H9 (cell line): Measurements from ENCODE around the gene RELL1. TPM values are rescaled to one million over a fixed set of nuclear protein-coding genes. Genes with fewer than 3 reads are reported as not detected.

Source experiments
- DNase-seq: peaks from one replicate; pipeline ENCODE4 v3.0.0-alpha.2; 2017
- H2AFZ ChIP-seq: one replicate; pipeline ENCODE4 v1.6.1; 2013; ENCODE audit warnings: mild to moderate bottlenecking, low read length, control low read depth, moderate library complexity
- H2AK5ac ChIP-seq: 2 replicates; pipeline ENCODE4 v1.6.1; 2013; ENCODE audit warnings: low read length, control low read depth, mixed read lengths; ENCODE audit not compliant: insufficient read length
- H2BK120ac ChIP-seq: one replicate; pipeline ENCODE4 v1.6.1; 2013; ENCODE audit warnings: low read depth, mild to moderate bottlenecking, low read length, control low read depth, inconsistent platforms; ENCODE audit not compliant: poor library complexity, severe bottlenecking
- H2BK12ac ChIP-seq: 2 replicates; pipeline ENCODE4 v1.6.1; 2013; ENCODE audit warnings: low read length, control low read depth, mixed read lengths, low read depth; ENCODE audit not compliant: insufficient read length
- H2BK15ac ChIP-seq: 2 replicates; pipeline ENCODE4 v1.6.1; 2013; ENCODE audit warnings: low read depth, low read length, control low read depth
- H2BK20ac ChIP-seq: one replicate; pipeline ENCODE4 v1.6.1; 2013; ENCODE audit warnings: low read depth, mild to moderate bottlenecking, low read length, control low read depth, inconsistent platforms; ENCODE audit not compliant: poor library complexity, severe bottlenecking
- H2BK5ac ChIP-seq: 2 replicates; pipeline ENCODE4 v1.6.1; 2013; ENCODE audit warnings: low read length, control low read depth, mixed read lengths; ENCODE audit not compliant: insufficient read length
- H3K14ac ChIP-seq: 2 replicates; pipeline ENCODE4 v1.6.1; 2013; ENCODE audit warnings: low read length, control low read depth; ENCODE audit not compliant: insufficient read depth
- H3K18ac ChIP-seq: 2 replicates; pipeline ENCODE4 v1.6.1; 2013; ENCODE audit warnings: low read depth, mild to moderate bottlenecking, mixed read lengths, low read length, control low read depth; ENCODE audit not compliant: insufficient read length
- H3K23ac ChIP-seq: 2 replicates; pipeline ENCODE4 v1.6.1; 2013; ENCODE audit warnings: low read length, control low read depth, mixed read lengths, low read depth; ENCODE audit not compliant: insufficient read length
- H3K23me2 ChIP-seq: 2 replicates; pipeline ENCODE4 v1.6.1; 2013; ENCODE audit warnings: low read depth, mild to moderate bottlenecking, mixed read lengths, low read length, control low read depth; ENCODE audit not compliant: insufficient read length, poor library complexity, severe bottlenecking
- H3K27ac ChIP-seq: 2 replicates; pipeline ENCODE4 v1.5.1; 2013; ENCODE audit warnings: low read length, control low read depth, mixed read lengths, low read depth; ENCODE audit not compliant: insufficient read length
- H3K27me3 ChIP-seq: 2 replicates; pipeline ENCODE4 v1.6.1; 2013; ENCODE audit warnings: low read length, control low read depth, inconsistent platforms; ENCODE audit not compliant: insufficient read depth
- H3K4ac ChIP-seq: 2 replicates; pipeline ENCODE4 v1.6.1; 2013; ENCODE audit warnings: low read depth, mild to moderate bottlenecking, control low read depth, inconsistent platforms, low read length, moderate library complexity
- H3K4me1 ChIP-seq: 2 replicates; pipeline ENCODE4 v1.6.1; 2013; ENCODE audit warnings: low read length, control low read depth, inconsistent platforms; ENCODE audit not compliant: insufficient read depth
- H3K4me2 ChIP-seq: 2 replicates; pipeline ENCODE4 v1.6.1; 2013; ENCODE audit warnings: low read length, control low read depth, mixed read lengths; ENCODE audit not compliant: insufficient read length, insufficient read depth
- H3K56ac ChIP-seq: 2 replicates; pipeline ENCODE4 v1.6.1; 2013; ENCODE audit warnings: low read depth, mild to moderate bottlenecking, mixed read lengths, low read length, control low read depth; ENCODE audit not compliant: insufficient read length
- H3K79me1 ChIP-seq: 2 replicates; pipeline ENCODE4 v1.6.1; 2013; ENCODE audit warnings: low read depth, mild to moderate bottlenecking, moderate library complexity, low read length, control low read depth, inconsistent platforms; ENCODE audit not compliant: insufficient read depth, poor library complexity, severe bottlenecking
- H3K79me2 ChIP-seq: 2 replicates; pipeline ENCODE4 v1.6.1; 2013; ENCODE audit warnings: low read length, control low read depth, inconsistent platforms; ENCODE audit not compliant: insufficient read depth
- H3K9ac ChIP-seq: 2 replicates; pipeline ENCODE4 v1.6.1; 2013; ENCODE audit warnings: low read length, control low read depth, mixed read lengths; ENCODE audit not compliant: insufficient read length; ENCODE audit errors: extremely low read depth
- H3K9me3 ChIP-seq: one replicate; pipeline ENCODE4 v1.6.1; 2013; ENCODE audit warnings: low read depth, low read length, inconsistent platforms; ENCODE audit not compliant: control insufficient read depth
- H3T11ph ChIP-seq: one replicate; pipeline ENCODE4 v1.6.1; 2013; ENCODE audit warnings: mild to moderate bottlenecking, low read length, control low read depth, inconsistent platforms
- H4K20me1 ChIP-seq: one replicate; pipeline ENCODE4 v1.6.1; 2013; ENCODE audit not compliant: control insufficient read depth, insufficient read length, insufficient read depth
- H4K5ac ChIP-seq: 2 replicates; pipeline ENCODE4 v1.6.1; 2013; ENCODE audit warnings: low read depth, mild to moderate bottlenecking, mixed read lengths, low read length, control low read depth; ENCODE audit not compliant: insufficient read length
- H4K8ac ChIP-seq: replicated peaks from 2 replicates; pipeline ENCODE4 v1.6.1; 2013; ENCODE audit warnings: low read length, control low read depth, mixed read lengths, low read depth; ENCODE audit not compliant: insufficient read length
- H4K91ac ChIP-seq: 2 replicates; pipeline ENCODE4 v1.6.1; 2013; ENCODE audit warnings: low read depth, mild to moderate bottlenecking, moderate library complexity, mixed read lengths, low read length, control low read depth; ENCODE audit not compliant: insufficient read length
- H3K27ac Mint-ChIP-seq, 3 experiments: 2 replicates in 2 of 3; 3 replicates in 1 of 3; pipeline ENCODE4 v1.8.0; 2020 to 2021; ENCODE audit warnings: mixed read lengths in 3 of 3, mild to moderate bottlenecking in 1 of 3, moderate library complexity in 1 of 3
- H3K27me3 Mint-ChIP-seq: 2 replicates; pipeline ENCODE4 v1.8.0; 2021; ENCODE audit warnings: low read depth, mild to moderate bottlenecking, moderate library complexity, mixed read lengths
- H3K36me3 Mint-ChIP-seq, 3 experiments: 2 replicates in 2 of 3; 3 replicates in 1 of 3; pipeline ENCODE4 v1.8.0; 2020 to 2021; ENCODE audit warnings: low read depth in 3 of 3, mixed read lengths in 3 of 3; ENCODE audit not compliant: insufficient read depth in 1 of 3
- H3K4me1 Mint-ChIP-seq, 2 experiments: 2 replicates each; pipeline ENCODE4 v1.8.0; 2020; ENCODE audit warnings: mixed read lengths in 2 of 2
- H3K4me3 Mint-ChIP-seq, 2 experiments: 2 replicates in 1 of 2; 3 replicates in 1 of 2; pipeline ENCODE4 v1.8.0; 2020 to 2021; ENCODE audit warnings: mild to moderate bottlenecking in 2 of 2, mixed read lengths in 2 of 2, moderate library complexity in 1 of 2
- H3K9me3 Mint-ChIP-seq, 2 experiments: 2 replicates in 1 of 2; 3 replicates in 1 of 2; pipeline ENCODE4 v1.8.0; 2020; ENCODE audit warnings: mild to moderate bottlenecking in 2 of 2, mixed read lengths in 2 of 2, moderate library complexity in 1 of 2
- CTCF ChIP-seq: fragments of 200-600 bp; sonication (generic); conservative IDR thresholded peaks from 3 replicates; pipeline ENCODE4 v1.8.0; 2021; ENCODE audit warnings: antibody characterized with exemption, mild to moderate bottlenecking
- WGBS: extraction: QIAGEN DNeasy Blood & Tissue Kit; methylation state at CpG from one replicate; pipeline ENCODE4 v1.1.7; 2013; ENCODE audit warnings: missing lambda C conversion rate, low lambda C conversion rate, mixed read lengths; ENCODE audit not compliant: insufficient read length; ENCODE audit errors: extremely low coverage; 5-methylcytosine and 5-hydroxymethylcytosine counted together
- total RNA-seq: library from RNA; stranded (reverse); gene quantifications from 2 replicates; pipeline ENCODE4 v1.2.1, GENCODE V29; 2021

Gene RELL1
- total RNA-seq, 1 experiment from 2014 or later = 10.8 TPM

- Histone ChIP-seq H2AK5ac (no peak overlapping the region), H3K79me1 (no peaks in the 10 kb centered on the region), H3K4me2 (no peak overlapping the region), H2BK12ac (no peak overlapping the region), H3K14ac (no peak overlapping the region), H4K91ac (no peak overlapping the region), H3T11ph (no peak overlapping the region), H3K23me2 (no peaks in the 10 kb centered on the region), H3K9me3 (no peaks in the 10 kb centered on the region), H3K9ac (no peak overlapping the region), H3K18ac (no peak overlapping the region), H2BK5ac (no peak overlapping the region), H2BK120ac (no peak overlapping the region), H3K79me2 (no peaks in the 10 kb centered on the region; the same call in 1 of the 2 replicates), H2BK20ac (no peak overlapping the region), H4K5ac (no peak overlapping the region), H3K4ac (no peak overlapping the region), H4K8ac (no peak overlapping the region), H3K56ac (no peak overlapping the region), H2BK15ac (no peak overlapping the region), H3K23ac (no peak overlapping the region), H3K27me3 (no peaks in the 10 kb centered on the region), H3K4me1 (no peaks in the 10 kb centered on the region; the same call in 1 of the 2 replicates), H4K20me1 (no peaks in the 10 kb centered on the region), H2AFZ (no peak overlapping the region), H3K27ac (no peak overlapping the region)
- no peak overlapping the region for H3K27ac Mint-ChIP-seq
- no peak for DNase-seq
- peaks cover 5% of the 10 kb centered on the region in 2 experiments; a peak in 3 of 4 replicates for H3K4me1 Mint-ChIP-seq
- peaks cover 0 to 2% of the 10 kb centered on the region in 2 experiments; a peak in 1 of 5 replicates for H3K9me3 Mint-ChIP-seq
- no peaks in the 10 kb centered on the region; the same call in 1 of the 2 replicates for H3K27me3 Mint-ChIP-seq
- H3K36me3 Mint-ChIP-seq = peaks cover 0 to 6% (median 2%) of the 10 kb centered on the region in 3 experiments; a peak in 5 of 7 replicates
- no peak for TF ChIP-seq CTCF
- no peak overlapping the region for H3K4me3 Mint-ChIP-seq
- WGBS = no CpG with 5 or more reads among the region's 3 CpGs
These were observed 7.6 kb downstream of the RELL1 start for GRCh38 chr4:37678624-37679023.
